HepG2 (cell line): ENCODE measurements around the gene ARHGEF3. TPM values are rescaled to one million over a fixed set of nuclear protein-coding genes. Genes with fewer than 3 reads are reported as not detected.

Source experiments
- ATAC-seq: fragments of 200-7000 bp; cut with Tn5 transposase; 3 replicates; pipeline ENCODE4 v1.9.1; 2020; ENCODE audit warnings: mild to moderate bottlenecking, moderate library complexity
- BruUV-seq: library from RNA; stranded (reverse); fragments of 400-500 nt; replicated peaks from 2 replicates; lab custom pipeline; 2021; lab: Mats Ljungman, UMichigan
- CTCF ChIA-PET: fragments of 300-600 bp; formaldehyde crosslinking; extraction: SDS; loops from one replicate; lab custom pipeline; 2021; ENCODE audit warnings: low total read pairs, inconsistent platforms, low intra/inter-chr PET ratio; lab: Yijun Ruan, JAX
- POLR2A ChIA-PET: fragments of 350-600 bp; sonication (Branson Sonifier 250); formaldehyde crosslinking; loops from one replicate; lab custom pipeline; 2020; ENCODE audit warnings: antibody characterized with exemption, inconsistent platforms; lab: Yijun Ruan, JAX
- DNase-seq: peaks from one replicate; pipeline ENCODE4 v3.0.0-alpha.2; 2015; ENCODE audit warnings: low spot score
- FAIRE-seq: peaks from 3 replicates; lab custom pipeline; 2011; peaks lifted over from hg19 to GRCh38; lab: Jason Lieb, UNC
- H2AFZ ChIP-seq: one replicate; pipeline ENCODE4 v1.6.1; 2011; ENCODE audit warnings: low read length, inconsistent platforms
- H3K27ac ChIP-seq: fragments of 300-600 bp; 3 replicates; pipeline ENCODE4 v1.8.0; 2011; ENCODE audit warnings: mixed run types, mild to moderate bottlenecking, mixed read lengths, low read length, inconsistent platforms; ENCODE audit not compliant: insufficient read depth; ENCODE audit errors: extremely low read length
- H3K27me3 ChIP-seq, 2 experiments: fragments of 200-600 bp in 1 of 2; 2 replicates in 1 of 2; 3 replicates in 1 of 2; pipeline versions ENCODE4 v1.6.0 to v1.8.0; 2011; ENCODE audit warnings: low read length in 2 of 2, mild to moderate bottlenecking in 2 of 2, moderate library complexity in 2 of 2, inconsistent platforms in 1 of 2; ENCODE audit not compliant: insufficient read depth in 2 of 2, control insufficient read depth in 1 of 2
- H3K36me3 ChIP-seq, 2 experiments: fragments of 200-600 bp in 1 of 2; replicated peaks in 1 of 2; 2 replicates in 1 of 2; 3 replicates in 1 of 2; pipeline versions ENCODE4 v1.5.1 to v1.8.0; 2011; ENCODE audit warnings: low read length in 2 of 2, inconsistent platforms in 1 of 2; ENCODE audit not compliant: insufficient read depth in 2 of 2, control insufficient read depth in 1 of 2
- H3K4me1 ChIP-seq: 2 replicates; pipeline ENCODE4 v1.5.1; 2012; ENCODE audit warnings: low read length, inconsistent platforms; ENCODE audit not compliant: insufficient read depth
- H3K4me2 ChIP-seq: 2 replicates; pipeline ENCODE4 v1.6.0; 2011; ENCODE audit warnings: low read depth, low read length, inconsistent platforms
- H3K4me3 ChIP-seq, 3 experiments: fragments of 200-600 bp in 1 of 3; sonication (generic), shearing (Covaris generic) in 1 of 3; replicated peaks in 1 of 3; 2 replicates each; pipeline ENCODE4 v1.5.1; 2011 to 2016; ENCODE audit warnings: low read length in 3 of 3, inconsistent platforms in 2 of 3, low read depth in 2 of 3, mild to moderate bottlenecking in 2 of 3, control low read depth in 1 of 3, mixed read lengths in 1 of 3; ENCODE audit not compliant: insufficient read depth in 1 of 3
- H3K79me2 ChIP-seq: one replicate; pipeline ENCODE4 v1.6.1; 2011; ENCODE audit warnings: low read length, inconsistent platforms; ENCODE audit not compliant: insufficient read depth
- H3K9ac ChIP-seq: 2 replicates; pipeline ENCODE4 v1.6.0; 2011; ENCODE audit warnings: mild to moderate bottlenecking, low read depth, low read length, inconsistent platforms; ENCODE audit not compliant: insufficient read depth
- H3K9me3 ChIP-seq: 2 replicates; pipeline ENCODE4 v1.5.1; 2012; ENCODE audit warnings: mild to moderate bottlenecking, low read length
- H4K20me1 ChIP-seq: 2 replicates; pipeline ENCODE4 v1.6.0; 2011; ENCODE audit warnings: inconsistent platforms, mild to moderate bottlenecking, low read length, moderate library complexity; ENCODE audit not compliant: insufficient read depth
- ATF7 ChIP-seq, 2 experiments: fragments of 450-650 bp in 1 of 2; sonication (generic) in 1 of 2; formaldehyde crosslinking in 1 of 2; IDR thresholded peaks; 2 replicates each; pipeline versions ENCODE4 v1.4.0 to v1.6.1; 2016 to 2020; ENCODE audit warnings: antibody characterized with exemption in 1 of 2, mild to moderate bottlenecking in 1 of 2, missing genetic modification reagents in 1 of 2
- ZNF414 ChIP-seq: sonication (generic); formaldehyde crosslinking; IDR thresholded peaks from 2 replicates; pipeline ENCODE4 v1.5.0; 2020; ENCODE audit warnings: missing genetic modification reagents
- ZNF510 ChIP-seq: sonication (generic); formaldehyde crosslinking; IDR thresholded peaks from 2 replicates; pipeline ENCODE4 v1.4.0; 2020; ENCODE audit warnings: low read depth, mild to moderate bottlenecking, missing genetic modification reagents
- WGBS: methylation state at CpG from one replicate; pipeline ENCODE4 v1.1.6; 2017; ENCODE audit warnings: low lambda C conversion rate; 5-methylcytosine and 5-hydroxymethylcytosine counted together
- in situ Hi-C: cut with HindIII; loops from 2 replicates; pipeline ENCODE4 v1.10.0; 2017; ENCODE audit warnings: low pct_unique_long_range_greater_than_20kb; ENCODE audit not compliant: extremely low pct_ligation_motif_present
- intact Hi-C: fragments of 100-400 bp; cut with micrococcal nuclease; formaldehyde crosslinking; loops from one replicate; pipeline ENCODE4 v1.10.0; 2022; ENCODE audit not compliant: unreplicated experiment
- polyA plus RNA-seq, 8 experiments: library from polyadenylated mRNA; depleted of rRNA in 3 of 8; stranded (reverse) in 7 of 8; unstranded in 1 of 8; fragments of >200 nt; fragmentation: Illumina TruSeq in 4 of 8; extraction: Trizol in 4 of 8; gene quantifications; 2 replicates each; pipeline versions ENCODE4 v1.2.1 to v1.2.3, GENCODE V29; 2011 to 2016; ENCODE audit warnings: low read depth in 4 of 8, missing spikeins in 1 of 8, mixed read lengths in 1 of 8; ENCODE audit not compliant: insufficient read depth in 1 of 8
- total RNA-seq, 5 experiments: library from RNA; depleted of rRNA; stranded (reverse); fragments of >200 nt; fragmentation: Illumina TruSeq; extraction: Trizol; gene quantifications; 2 replicates each; pipeline ENCODE4 v1.2.3, GENCODE V29; 2016; ENCODE audit warnings: low read depth in 1 of 5
- TF ChIP-seq, protein P1 (sequence below): sonication (generic); formaldehyde crosslinking; IDR thresholded peaks from 2 replicates; pipeline ENCODE4 v1.5.0; 2020; ENCODE audit warnings: mild to moderate bottlenecking, missing genetic modification reagents

The ARHGEF3 gene
- total and polyA plus RNA-seq, 2 of the 13 experiments (the other 11 are each of a cell fraction or from before 2014, with no cell fraction given): 14.8 to 23.1 TPM

DNA sequence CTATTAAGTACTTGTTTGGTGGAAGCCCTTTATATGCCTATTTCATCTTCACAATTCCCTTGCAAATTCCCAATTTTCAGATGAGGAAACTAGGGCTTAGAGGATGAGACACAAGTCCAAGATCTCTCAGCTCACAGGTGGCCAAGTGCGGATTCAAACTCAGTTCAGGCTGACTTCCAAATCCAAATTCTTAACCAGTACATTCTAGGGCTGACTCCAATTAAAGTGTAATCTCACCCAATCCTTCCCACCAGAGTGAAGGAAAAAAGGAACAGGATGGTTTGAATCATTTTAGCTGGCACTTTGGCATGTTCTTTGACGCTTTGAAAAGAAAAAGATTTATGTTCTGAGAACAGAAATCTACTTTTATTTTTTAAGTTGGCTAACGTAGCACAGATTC, 12.7 kb downstream of the ARHGEF3 start:
- BruUV-seq: no TSS peak
- no peaks in the 10 kb centered on the region for H3K27me3 ChIP-seq
- H2AFZ ChIP-seq: no peak overlapping the region
- FAIRE-seq (no peak), DNase-seq (no peak), ATAC-seq (no peak)
- H3K9ac ChIP-seq: no peak overlapping the region
- CTCF ChIA-PET: no interaction called here
- peaks cover 64% of the 10 kb centered on the region for H3K79me2 ChIP-seq
- H4K20me1 ChIP-seq: no peaks in the 10 kb centered on the region
- peaks cover 62% of the 10 kb centered on the region for H3K4me1 ChIP-seq
- intact Hi-C loops (no loop called here), in situ Hi-C loops (no loop called here)
- H3K9me3 ChIP-seq: no peaks in the 10 kb centered on the region
- WGBS: 95% methylated on average over 3 of the region's 3 CpGs
- H3K4me3 ChIP-seq: no peak overlapping the region
- POLR2A ChIA-PET: interaction anchor here (2.6 kb wide), 1 partner anchor 11 kb away, joined by 8 read pairs; no protein-coding TSS in a partner anchor
- peaks cover 0 to 1% of the 10 kb centered on the region in 2 experiments; a peak in 2 of 5 replicates for H3K36me3 ChIP-seq
- no peak overlapping the region for H3K4me2 ChIP-seq
- H3K27ac ChIP-seq: no peak overlapping the region
- TF ChIP-seq ATF7 (IDR thresholded peaks at IDR 0.05) (no peak), ATF7 (CRISPR knock-in tag; IDR thresholded peaks at IDR 0.05) (no peak)

- in situ Hi-C loops: no loop called here
- FAIRE-seq (no peak), ATAC-seq (no peak), DNase-seq (no peak)
- ChIA-PET CTCF (no interaction called here), POLR2A (interaction anchor here (2.6 kb wide), 1 partner anchor 11 kb away, joined by 8 read pairs; no protein-coding TSS in a partner anchor)
- Histone ChIP-seq H3K9ac (no peak overlapping the region), H4K20me1 (no peaks in the 10 kb centered on the region), H3K27me3 (no peaks in the 10 kb centered on the region), H3K4me1 (peaks cover 68% of the 10 kb centered on the region), H3K36me3 (peaks cover 0 to 1% of the 10 kb centered on the region in 2 experiments; a peak in 2 of 5 replicates), H3K79me2 (peaks cover 60% of the 10 kb centered on the region), H3K27ac (no peak overlapping the region), H3K9me3 (no peaks in the 10 kb centered on the region), H3K4me2 (no peak overlapping the region), H3K4me3 (no peak overlapping the region), H2AFZ (no peak overlapping the region)
- 100% methylated on average over 2 of the region's 2 CpGs for WGBS
- TF ChIP-seq, protein P1, sequence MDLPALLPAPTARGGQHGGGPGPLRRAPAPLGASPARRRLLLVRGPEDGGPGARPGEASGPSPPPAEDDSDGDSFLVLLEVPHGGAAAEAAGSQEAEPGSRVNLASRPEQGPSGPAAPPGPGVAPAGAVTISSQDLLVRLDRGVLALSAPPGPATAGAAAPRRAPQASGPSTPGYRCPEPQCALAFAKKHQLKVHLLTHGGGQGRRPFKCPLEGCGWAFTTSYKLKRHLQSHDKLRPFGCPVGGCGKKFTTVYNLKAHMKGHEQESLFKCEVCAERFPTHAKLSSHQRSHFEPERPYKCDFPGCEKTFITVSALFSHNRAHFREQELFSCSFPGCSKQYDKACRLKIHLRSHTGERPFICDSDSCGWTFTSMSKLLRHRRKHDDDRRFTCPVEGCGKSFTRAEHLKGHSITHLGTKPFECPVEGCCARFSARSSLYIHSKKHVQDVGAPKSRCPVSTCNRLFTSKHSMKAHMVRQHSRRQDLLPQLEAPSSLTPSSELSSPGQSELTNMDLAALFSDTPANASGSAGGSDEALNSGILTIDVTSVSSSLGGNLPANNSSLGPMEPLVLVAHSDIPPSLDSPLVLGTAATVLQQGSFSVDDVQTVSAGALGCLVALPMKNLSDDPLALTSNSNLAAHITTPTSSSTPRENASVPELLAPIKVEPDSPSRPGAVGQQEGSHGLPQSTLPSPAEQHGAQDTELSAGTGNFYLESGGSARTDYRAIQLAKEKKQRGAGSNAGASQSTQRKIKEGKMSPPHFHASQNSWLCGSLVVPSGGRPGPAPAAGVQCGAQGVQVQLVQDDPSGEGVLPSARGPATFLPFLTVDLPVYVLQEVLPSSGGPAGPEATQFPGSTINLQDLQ (CRISPR knock-in tag): no peak
- no peak for TF ChIP-seq ZNF510
- no peak for TF ChIP-seq ZNF414
- no TSS peak for BruUV-seq
- intact Hi-C loops: no loop called here
These were observed 13.2 kb downstream of the ARHGEF3 start for GRCh38 chr3:56788521-56788920.
